Nephron progenitor cell (in vitro differentiated cells): ENCODE data around the gene DMRTC2.
A peak's percentile ranks its signal among the peaks of the same experiment; 100 is the strongest.

Experiments used
- DNase-seq: peaks from one replicate; pipeline ENCODE4 v3.0.0; 2021
- H3K27ac Mint-ChIP-seq: 2 replicates; pipeline ENCODE4 v1.8.0; 2021; ENCODE audit warnings: mild to moderate bottlenecking, moderate library complexity, mixed read lengths
- H3K27me3 Mint-ChIP-seq: 2 replicates; pipeline ENCODE4 v1.8.0; 2021; ENCODE audit warnings: mild to moderate bottlenecking, low read depth, mixed read lengths; ENCODE audit not compliant: poor library complexity
- H3K36me3 Mint-ChIP-seq: 2 replicates; pipeline ENCODE4 v1.8.0; 2021; ENCODE audit warnings: low read depth, mixed read lengths
- H3K4me1 Mint-ChIP-seq: 2 replicates; pipeline ENCODE4 v1.8.0; 2021; ENCODE audit warnings: mixed read lengths
- H3K4me3 Mint-ChIP-seq: 2 replicates; pipeline ENCODE4 v1.8.0; 2021; ENCODE audit warnings: mild to moderate bottlenecking, moderate library complexity, mixed read lengths
- H3K9me3 Mint-ChIP-seq: 2 replicates; pipeline ENCODE4 v1.8.0; 2021; ENCODE audit warnings: mild to moderate bottlenecking, moderate library complexity, mixed read lengths
- TF ChIP-seq, protein P1 (sequence below): fragments of 200-600 bp; sonication (generic); IDR thresholded peaks from 2 replicates; pipeline ENCODE4 v1.5.0; 2021; ENCODE audit warnings: antibody characterized with exemption

Gene DMRTC2

DNA sequence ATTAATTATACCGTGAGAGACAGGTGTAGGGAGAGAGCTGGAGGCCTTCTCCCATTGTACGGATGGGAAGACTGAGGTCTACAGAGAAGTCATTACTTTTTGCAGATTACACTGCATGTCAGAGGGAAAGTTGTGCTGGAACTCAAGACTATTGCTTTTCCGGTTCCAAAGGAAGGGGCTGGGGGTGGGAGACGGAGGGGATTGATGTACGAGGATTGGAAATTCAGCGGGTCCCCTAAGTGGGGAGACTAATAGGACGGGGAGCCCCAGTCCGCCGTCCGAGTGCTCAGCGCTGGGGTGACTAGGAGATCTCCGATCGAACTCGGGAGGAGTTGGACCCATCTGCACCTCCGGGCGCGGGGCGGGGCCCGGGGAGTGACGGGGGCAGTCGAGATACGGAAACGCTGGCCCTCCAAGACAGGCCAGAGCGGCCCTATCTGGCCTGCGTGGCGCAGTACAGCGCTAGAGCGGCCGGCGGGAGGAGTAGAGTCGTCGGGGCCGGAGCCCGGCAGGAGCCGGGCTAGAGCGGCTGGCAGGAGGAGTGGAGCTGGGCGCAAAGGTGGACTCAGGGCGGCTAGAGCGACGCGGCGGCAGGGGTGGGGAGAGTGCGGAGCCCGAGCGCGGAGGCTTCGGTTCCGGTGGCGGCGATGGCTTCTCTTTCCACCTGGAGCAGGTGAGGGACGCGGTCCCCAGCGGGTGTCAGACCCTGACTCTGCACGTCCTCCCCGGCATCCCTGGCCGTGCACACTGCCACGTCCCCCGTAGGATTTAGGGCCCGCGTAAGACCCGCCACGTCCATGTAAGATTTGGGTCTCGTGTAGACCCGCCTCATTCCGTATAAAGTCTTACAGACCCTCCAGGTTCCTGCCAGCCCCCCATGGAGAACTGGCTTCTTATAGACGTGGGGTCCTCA, 39.2 kb downstream of the DMRTC2 start:
- Mint-ChIP-seq H3K9me3 (no peaks in the 10 kb centered on the region), H3K27ac (no peak overlapping the region), H3K36me3 (no peaks in the 10 kb centered on the region), H3K4me3 (peak overlapping the region; percentile 94), H3K4me1 (peaks cover 51% of the 10 kb centered on the region), H3K27me3 (peaks cover 45% of the 10 kb centered on the region)
- peak; percentile 91 for DNase-seq
- TF ChIP-seq, protein P1, sequence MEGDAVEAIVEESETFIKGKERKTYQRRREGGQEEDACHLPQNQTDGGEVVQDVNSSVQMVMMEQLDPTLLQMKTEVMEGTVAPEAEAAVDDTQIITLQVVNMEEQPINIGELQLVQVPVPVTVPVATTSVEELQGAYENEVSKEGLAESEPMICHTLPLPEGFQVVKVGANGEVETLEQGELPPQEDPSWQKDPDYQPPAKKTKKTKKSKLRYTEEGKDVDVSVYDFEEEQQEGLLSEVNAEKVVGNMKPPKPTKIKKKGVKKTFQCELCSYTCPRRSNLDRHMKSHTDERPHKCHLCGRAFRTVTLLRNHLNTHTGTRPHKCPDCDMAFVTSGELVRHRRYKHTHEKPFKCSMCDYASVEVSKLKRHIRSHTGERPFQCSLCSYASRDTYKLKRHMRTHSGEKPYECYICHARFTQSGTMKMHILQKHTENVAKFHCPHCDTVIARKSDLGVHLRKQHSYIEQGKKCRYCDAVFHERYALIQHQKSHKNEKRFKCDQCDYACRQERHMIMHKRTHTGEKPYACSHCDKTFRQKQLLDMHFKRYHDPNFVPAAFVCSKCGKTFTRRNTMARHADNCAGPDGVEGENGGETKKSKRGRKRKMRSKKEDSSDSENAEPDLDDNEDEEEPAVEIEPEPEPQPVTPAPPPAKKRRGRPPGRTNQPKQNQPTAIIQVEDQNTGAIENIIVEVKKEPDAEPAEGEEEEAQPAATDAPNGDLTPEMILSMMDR: no peak

DNA sequence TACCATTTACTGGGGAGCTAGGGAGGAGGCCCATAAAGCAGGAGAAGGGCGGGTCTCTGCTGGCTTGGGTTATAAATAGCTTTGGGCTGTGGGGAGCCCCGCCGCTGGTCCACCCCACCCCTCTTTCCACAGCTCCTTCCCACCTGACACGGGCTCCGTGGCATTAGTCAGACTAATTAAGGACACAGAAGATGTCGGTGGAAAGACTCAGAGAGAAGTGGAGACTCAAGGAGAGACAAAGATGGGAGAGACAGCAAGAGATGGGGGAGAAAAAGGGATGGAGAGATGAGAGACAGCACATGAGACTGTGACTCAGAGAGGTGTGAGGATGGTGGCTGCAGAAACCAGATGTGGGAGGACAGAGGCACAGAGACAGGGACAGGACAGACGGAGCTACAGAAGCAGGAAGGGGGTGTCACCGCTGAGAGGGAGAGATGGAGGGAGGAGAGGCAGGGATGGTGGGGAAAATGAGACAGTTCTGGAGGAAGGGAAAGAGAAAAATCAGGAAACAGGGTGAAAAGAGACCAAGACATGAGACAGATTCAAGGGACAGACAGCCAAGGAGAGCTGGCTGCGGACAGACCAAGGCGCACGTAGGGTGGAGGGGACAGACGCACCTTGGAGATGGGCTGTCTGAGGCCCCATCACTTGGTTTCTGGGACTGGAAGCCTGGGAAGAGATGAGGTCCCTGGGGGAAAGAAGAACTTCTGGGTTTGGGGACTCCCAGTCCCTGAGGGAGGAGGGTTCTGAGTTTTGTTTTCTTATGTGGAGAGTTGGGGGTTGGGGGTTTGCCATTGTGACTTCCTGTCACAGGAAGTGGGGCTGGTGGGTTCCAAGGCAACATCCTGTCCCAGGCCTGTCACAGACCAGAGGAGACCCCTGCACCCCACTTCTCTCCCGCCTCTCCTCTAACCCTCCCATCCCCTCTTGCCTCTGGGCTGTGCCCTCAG, 42.2 kb downstream of the DMRTC2 start:
- no peak for DNase-seq
- TF ChIP-seq, protein P1: no peak
- H3K27ac Mint-ChIP-seq: no peak overlapping the region
- H3K4me3 Mint-ChIP-seq: peak overlapping the region; percentile 2
- peaks cover 20% of the 10 kb centered on the region for H3K27me3 Mint-ChIP-seq
- no peaks in the 10 kb centered on the region for H3K9me3 Mint-ChIP-seq
- peaks cover 46% of the 10 kb centered on the region for H3K4me1 Mint-ChIP-seq
- no peaks in the 10 kb centered on the region for H3K36me3 Mint-ChIP-seq

DNA sequence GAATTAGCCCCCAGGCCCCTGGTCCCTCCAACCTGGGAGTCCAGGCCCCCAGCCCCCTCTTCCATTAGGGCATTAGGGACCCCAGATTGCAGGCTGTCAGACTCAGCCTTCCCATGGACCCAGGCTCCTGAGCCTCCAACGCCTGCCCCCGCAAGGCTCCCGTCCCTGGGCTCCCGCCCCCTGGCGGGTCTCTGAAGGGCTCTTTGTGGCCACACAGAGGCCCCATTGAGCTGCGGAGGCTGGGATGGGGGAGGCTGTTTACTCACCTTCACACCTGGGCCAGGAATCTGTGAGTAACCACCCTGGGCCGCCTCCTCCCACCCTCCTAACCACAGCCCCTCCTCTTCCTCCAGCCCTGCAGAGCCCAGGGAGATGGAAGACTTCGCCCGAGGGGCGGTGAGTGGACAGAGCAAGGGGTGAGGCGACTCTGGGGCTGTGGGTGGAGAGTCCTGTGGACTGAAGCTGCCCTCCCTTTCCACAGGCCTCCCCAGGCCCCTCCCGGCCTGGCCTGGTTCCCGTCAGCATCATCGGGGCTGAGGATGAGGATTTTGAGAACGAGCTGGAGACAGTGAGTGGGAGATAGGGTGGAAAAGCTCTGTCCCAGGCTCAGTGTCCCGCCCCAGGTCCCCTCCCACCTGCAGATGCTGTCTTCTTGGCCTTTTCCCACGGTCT, 43.0 kb downstream of the DMRTC2 start:
- DNase-seq: peak; percentile 35
- H3K27ac Mint-ChIP-seq: no peak overlapping the region
- H3K4me3 Mint-ChIP-seq: no peak overlapping the region
- H3K9me3 Mint-ChIP-seq: no peaks in the 10 kb centered on the region
- H3K36me3 Mint-ChIP-seq: no peaks in the 10 kb centered on the region
- TF ChIP-seq, protein P1: no peak
- H3K27me3 Mint-ChIP-seq: peaks cover 12% of the 10 kb centered on the region
- H3K4me1 Mint-ChIP-seq: peaks cover 39% of the 10 kb centered on the region

DNA sequence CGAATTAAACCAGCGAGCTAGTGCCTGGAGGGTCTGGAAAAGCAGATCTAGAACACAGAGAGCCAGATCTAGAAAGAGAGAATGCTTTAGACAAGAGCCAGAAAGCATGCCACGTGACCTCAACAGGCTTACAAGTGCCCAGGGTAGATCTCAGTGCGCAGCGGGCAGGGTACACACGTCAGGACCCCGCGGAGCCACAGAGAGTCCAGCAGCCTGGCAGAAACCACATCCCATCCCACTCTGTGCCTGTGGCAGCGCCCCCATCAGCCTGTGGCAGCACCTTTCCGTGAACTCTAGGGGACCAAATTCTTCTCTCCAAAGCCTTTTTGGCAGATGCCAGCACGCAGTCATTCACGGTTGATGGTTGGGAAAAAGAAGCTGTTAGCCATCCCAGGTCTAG, 44.1 kb downstream of the DMRTC2 start:
- TF ChIP-seq, protein P1: no peak
- Mint-ChIP-seq H3K9me3 (no peaks in the 10 kb centered on the region), H3K4me1 (peaks cover 36% of the 10 kb centered on the region), H3K27me3 (peaks cover 5% of the 10 kb centered on the region), H3K27ac (no peak overlapping the region), H3K36me3 (no peaks in the 10 kb centered on the region), H3K4me3 (no peak overlapping the region)
- DNase-seq: no peak

DNA sequence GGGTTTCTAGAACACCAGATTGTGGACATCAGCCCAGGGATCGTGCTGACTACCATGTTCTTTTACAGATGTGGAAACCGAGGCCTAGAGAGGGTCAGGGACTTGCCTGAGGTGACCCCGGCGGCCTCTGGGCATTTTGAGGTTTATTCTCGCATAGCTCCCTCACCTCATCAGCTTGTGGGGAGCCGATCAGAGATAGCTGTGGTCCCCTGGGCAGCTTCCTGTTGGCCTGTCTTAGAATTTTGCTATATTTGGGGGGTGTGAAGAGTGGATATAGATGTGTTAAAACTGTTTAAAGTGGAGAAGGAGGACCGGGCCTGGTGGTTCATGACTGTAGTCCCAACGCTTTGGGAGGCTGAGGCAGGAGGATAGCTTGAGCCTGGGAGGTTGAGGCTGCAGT, 45.1 kb downstream of the DMRTC2 start:
- H3K27me3 Mint-ChIP-seq: peaks cover 3% of the 10 kb centered on the region
- H3K27ac Mint-ChIP-seq: no peak overlapping the region
- H3K4me3 Mint-ChIP-seq: no peak overlapping the region
- DNase-seq: no peak
- TF ChIP-seq, protein P1: no peak
- no peaks in the 10 kb centered on the region for H3K9me3 Mint-ChIP-seq
- H3K4me1 Mint-ChIP-seq: peaks cover 39% of the 10 kb centered on the region
- no peaks in the 10 kb centered on the region for H3K36me3 Mint-ChIP-seq
